NCI-H187 (cell line): ENCODE measurements around the gene NUDT1.

ENCODE experiments used
- DNase-seq, 2 experiments: peaks; one replicate each; lab custom pipeline; 2025; lab: John Stamatoyannopoulos, UW

The NUDT1 gene

DNA sequence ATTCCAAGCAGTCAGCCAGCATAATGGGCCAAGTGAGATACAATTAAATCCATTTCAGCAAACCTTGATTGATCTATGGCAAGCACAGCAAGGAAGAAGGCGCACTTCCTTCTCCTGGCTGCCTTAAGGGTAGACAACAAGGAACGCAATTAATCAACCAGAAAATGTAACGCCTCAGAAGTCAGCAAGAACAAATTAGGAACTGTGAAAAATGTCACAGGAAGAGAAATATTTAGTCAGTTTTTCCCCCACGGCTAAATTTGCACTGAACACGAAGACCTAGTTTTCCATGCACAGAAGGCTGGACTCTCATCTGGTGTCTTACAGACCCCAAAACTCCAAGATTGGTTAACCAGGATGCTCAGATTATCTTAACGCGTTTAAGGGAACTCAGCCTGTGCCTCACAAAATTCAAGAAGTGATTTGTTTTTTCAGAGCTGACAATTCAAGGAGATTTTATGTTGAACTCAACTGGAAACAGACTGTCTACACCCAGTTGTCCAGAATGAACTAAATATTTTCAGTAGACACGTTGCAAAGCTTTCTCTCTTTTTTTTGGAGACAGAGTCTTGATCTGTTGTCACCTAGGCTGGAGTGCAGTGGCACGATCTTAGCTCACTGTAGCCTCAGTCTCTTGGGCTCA lies 58.0 kb downstream of the NUDT1 start:
- no peak for DNase-seq
